Measurements from ENCODE around the gene RAI14.
"Not testable (repeated sequence)": the region's sequence is repeated elsewhere in the genome, so short reads cannot be mapped to it uniquely, and the experiment has no call there.

Gene RAI14

DNA sequence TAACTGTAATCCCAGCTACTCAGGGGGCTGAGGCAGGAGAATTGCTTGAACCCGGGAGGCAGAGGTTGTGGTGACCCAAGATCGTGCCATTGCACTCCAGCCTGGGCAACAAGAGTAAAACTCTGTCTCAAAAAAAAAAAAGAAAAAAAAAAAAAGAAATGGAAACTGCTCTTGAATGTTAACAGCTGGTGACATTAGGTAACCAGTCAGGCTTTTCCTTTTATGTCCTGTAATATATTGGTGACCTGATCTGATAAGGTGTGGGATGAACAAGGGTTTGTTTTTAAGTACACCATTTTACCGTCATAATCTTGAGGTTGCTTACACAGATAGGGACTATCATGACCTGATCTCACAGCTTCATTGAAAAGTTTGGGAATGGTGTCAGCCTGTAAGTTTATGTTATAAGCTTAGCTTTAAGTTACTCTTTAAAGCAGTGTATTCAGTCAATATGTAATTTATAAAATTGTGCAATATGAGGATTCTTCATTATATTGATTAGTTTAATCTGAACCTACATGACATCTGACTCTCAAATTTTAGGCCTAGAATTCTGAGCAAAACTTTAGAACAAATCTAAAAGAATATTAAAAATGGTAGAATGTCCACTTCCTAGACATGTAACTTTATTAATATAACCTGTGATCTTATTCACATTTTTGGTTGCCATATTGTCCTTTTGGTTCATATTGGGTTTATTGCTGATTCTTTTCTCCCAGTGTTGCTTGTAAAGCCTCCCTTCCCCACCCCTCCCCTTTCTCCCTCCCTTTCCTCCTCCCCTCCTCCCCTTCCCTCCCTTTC lies 41.4 kb downstream of the RAI14 start:
- DNase-seq = no peak

GRCh38 chr5:34698109-34698419 lies 41.9 kb downstream of the RAI14 start:
- DNase-seq = no peak

DNA sequence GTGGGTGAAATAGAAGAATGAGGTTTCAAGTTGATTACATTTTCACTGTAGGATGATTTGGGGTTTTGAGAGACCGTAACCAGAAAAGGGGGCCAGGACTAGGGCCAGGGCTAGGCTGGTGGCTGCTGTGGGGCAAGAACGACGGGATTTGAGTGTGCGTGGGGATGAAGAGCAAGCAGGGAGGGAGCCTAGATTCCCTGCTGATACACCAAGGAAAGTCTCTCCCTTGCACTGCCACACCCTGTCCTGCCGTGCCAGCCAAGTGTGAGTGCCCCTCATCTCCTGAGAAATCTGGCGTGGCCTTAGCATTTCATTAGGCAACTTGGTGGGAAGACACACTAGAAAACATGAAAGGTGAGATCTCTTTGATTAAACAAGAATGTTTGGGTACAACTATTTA lies 42.6 kb downstream of the RAI14 start:
- DNase-seq = no peak

GRCh38 chr5:34699155-34700077 lies 43.3 kb downstream of the RAI14 start:
- no peak for DNase-seq

- DNase-seq = no peak
Observed at GRCh38 chr5:34700078-34700452, 43.9 kb downstream of the RAI14 start.

GRCh38 chr5:34701442-34701841 lies 45.3 kb downstream of the RAI14 start:
- DNase-seq = not testable (repeated sequence)

- no peak for DNase-seq
Observed at GRCh38 chr5:34703767-34704713, 47.9 kb downstream of the RAI14 start.

GRCh38 chr5:34706084-34706483 lies 50.0 kb downstream of the RAI14 start:
- no peak for DNase-seq

- DNase-seq = no peak
Observed at GRCh38 chr5:34707451-34708107, 51.5 kb downstream of the RAI14 start.

DNA sequence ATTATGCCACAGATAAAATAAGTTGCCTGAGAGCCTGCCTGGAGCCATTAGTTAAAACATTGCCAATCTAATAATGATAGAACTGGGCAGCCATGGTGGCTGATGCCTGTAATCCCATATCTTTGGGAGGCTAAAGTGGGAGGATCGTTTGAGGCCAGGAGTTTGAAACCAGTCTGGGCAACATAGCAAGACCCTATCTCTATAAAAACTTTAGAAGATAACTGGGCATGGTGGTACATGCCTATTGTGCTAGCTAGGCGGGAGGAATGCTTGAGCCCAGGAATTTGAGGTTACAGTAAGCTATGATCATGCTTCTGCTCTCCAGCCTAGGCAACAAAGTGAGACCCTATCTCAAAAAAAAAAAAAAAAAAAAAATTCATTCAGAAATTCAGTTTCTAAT lies 52.6 kb downstream of the RAI14 start:
- DNase-seq = no peak

DNA sequence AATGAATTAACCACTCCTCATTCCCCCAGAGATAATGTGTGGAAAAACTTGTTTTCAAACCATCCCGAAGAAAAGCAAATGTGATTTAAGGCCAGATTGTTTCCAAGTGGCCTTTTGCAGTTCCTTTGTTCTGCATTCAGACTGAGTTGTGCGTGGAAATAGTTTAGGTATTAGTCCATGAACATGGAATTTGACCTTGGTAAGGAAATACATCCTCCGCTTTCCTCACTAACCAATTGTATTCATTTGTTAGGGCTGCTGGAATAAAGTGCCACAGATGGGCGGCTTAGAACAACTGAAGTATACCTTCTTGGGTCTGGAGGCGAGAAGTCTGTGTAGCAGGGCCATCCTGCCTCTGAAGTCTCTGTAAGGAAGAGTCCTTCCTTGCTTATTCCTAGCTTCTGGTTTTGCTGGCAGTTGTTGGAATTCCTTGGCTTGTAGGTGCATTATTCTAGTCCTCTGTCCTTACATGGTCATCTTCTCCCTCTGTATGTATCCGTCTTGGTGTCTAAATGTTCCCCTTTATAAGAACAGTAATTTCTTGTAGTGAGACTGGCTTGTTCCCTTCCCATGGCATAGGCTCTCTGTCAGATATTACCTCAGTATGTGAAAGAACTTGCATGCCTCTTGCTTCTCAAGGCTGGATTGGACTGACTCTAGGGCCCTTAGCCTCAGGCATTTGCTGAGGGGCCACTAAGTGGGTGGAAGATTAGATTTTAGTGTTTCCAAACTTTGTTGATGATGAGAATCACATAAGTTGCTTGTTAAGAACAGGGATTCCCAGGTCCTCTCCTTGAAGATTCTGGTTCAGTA lies 53.9 kb downstream of the RAI14 start:
- DNase-seq = no peak

- no peak for DNase-seq
Observed at GRCh38 chr5:34712565-34712964, 56.4 kb downstream of the RAI14 start.

GRCh38 chr5:34715711-34716110 lies 59.6 kb downstream of the RAI14 start:
- DNase-seq = no peak

- no peak for DNase-seq
Observed at GRCh38 chr5:34716986-34717385, 60.9 kb downstream of the RAI14 start.

DNA sequence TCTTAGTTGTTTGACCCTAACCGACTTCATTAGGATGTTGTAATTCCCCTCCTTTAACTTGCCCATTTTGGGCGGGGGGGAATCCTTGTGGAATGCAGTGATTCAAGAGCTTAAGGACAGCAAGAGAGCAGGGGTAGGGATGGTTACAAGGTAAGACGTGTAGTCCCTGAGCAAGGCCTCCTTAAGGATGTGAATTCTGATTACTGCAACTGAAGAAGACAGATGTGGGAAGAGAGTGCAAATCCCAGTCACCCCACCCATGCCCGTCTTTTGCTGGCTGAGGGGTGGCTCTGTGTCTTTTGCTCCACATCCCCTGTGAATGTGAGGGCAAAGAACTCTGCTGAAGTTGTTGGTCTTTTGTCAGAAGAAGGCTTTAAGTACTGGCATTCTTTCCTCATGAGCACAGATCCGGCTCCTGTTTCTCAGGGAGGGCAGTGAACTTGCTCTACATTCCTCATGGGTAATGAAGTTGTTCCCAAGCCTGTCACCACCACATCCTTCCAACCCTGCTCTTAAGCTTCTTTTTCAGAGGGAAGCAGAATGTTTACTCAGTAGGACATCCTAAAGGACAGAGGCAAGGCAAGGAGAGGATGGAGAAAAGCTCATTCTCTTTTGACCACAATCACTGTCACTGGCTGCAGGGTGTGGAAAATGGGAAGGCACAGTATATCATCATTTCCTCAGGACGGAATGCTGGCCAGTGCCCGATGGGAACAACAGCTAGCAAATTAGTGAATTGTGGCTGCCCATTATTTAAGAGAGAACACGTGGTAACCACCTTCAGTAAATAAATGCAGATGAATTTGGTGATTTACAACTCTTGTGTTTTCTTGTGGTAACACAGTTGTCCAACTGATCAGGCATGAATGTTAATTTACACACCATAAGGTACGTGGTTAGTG lies 61.5 kb downstream of the RAI14 start:
- no peak for DNase-seq

DNA sequence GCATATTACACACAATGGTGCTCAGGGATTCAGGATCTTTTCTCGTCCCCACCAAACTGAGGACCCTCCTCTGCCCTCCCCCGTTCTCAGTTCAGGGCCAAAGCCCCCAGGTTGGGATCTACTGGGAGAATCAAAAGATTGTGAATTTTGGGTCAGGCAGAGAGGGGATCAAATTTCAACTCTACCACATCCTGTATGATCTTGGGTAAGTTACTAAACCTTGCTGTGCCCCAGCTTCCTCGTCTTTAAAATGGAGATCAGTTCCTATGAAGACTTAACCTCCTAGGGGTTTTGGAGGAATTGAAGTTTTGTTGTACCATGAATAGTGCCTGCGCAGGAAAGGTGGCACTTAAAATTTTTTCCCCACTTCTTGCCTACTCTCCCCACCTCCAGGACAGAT lies 62.4 kb downstream of the RAI14 start:
- DNase-seq = no peak

DNA sequence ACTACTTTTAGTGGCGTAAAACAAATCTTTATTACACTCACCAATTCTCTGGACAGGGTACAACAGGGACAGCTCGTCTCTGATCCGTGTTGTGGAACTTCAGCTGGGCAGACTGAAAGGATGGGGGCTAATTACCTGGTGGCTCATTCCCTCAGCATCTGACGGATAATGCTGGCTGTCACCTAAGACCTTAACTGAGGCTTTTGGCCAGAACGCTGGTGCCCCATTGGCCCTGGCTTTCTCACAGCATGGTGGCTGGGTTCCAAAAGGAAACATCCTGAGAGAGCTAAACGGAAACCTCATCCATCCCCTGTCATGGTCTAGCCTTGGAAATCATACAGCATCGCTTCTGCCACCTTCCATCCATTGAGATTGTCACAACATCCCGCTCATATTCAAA lies 62.9 kb downstream of the RAI14 start:
- DNase-seq = no peak

- DNase-seq = no peak
Observed at GRCh38 chr5:34721327-34721726, 65.2 kb downstream of the RAI14 start.

DNA sequence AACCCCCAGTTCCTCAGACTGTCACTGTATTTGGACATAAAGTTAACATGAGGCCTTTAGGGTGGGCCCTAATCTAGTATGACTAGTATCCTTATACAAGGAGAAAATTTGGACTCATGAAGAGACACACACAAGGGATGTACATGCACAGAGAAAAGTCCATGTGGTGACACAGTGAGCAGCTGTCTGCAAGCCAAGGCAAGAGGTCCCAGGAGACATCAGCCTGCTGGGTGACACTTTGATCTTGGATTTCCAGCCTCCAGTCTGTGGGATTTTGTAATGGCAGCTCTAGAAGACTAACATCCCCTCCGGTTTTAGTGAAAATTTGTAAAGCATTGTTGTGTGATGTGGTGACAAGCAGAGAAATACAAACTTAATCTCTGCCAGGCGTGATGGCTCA lies 66.1 kb downstream of the RAI14 start:
- DNase-seq = no peak
